Adipocyte (in vitro differentiated cells): ENCODE measurements around the gene LYSMD3.
A peak's percentile ranks its signal among the peaks of the same experiment; 100 is the strongest.

Experiments used
- DNase-seq: peaks from one replicate; pipeline ENCODE4 v3.0.0-alpha.2; 2015; ENCODE audit warnings: low read depth
- H3K27me3 ChIP-seq: replicated peaks from 2 replicates; pipeline ENCODE4 v1.7.0; 2013; ENCODE audit warnings: mild to moderate bottlenecking, low read length, moderate library complexity; ENCODE audit not compliant: control insufficient read depth, insufficient read depth
- H3K36me3 ChIP-seq: 2 replicates; pipeline ENCODE4 v1.7.0; 2013; ENCODE audit warnings: low read length, mild to moderate bottlenecking, moderate library complexity; ENCODE audit not compliant: control insufficient read depth, insufficient read depth, severe bottlenecking
- H3K4me1 ChIP-seq: 2 replicates; pipeline ENCODE4 v1.7.0; 2013; ENCODE audit warnings: mild to moderate bottlenecking, low read length, moderate library complexity; ENCODE audit not compliant: control insufficient read depth, insufficient read depth
- H3K4me3 ChIP-seq: 2 replicates; pipeline ENCODE4 v1.7.0; 2013; ENCODE audit warnings: mild to moderate bottlenecking, low read length, moderate library complexity
- H3K9ac ChIP-seq: 2 replicates; pipeline ENCODE4 v1.7.0; 2013; ENCODE audit warnings: mild to moderate bottlenecking, low read length, moderate library complexity
- H3K9me3 ChIP-seq: 2 replicates; pipeline ENCODE4 v1.7.0; 2013; ENCODE audit warnings: mild to moderate bottlenecking, low read length, moderate library complexity; ENCODE audit not compliant: control insufficient read depth

The LYSMD3 gene

GRCh38 chr5:90547072-90547536 is 17.7 kb upstream of the LYSMD3 start:
- H3K36me3 ChIP-seq, result no peaks in the 10 kb centered on the region
- H3K9ac ChIP-seq, result no peak overlapping the region
- DNase-seq, result no peak
- H3K27me3 ChIP-seq, result peaks cover 20% of the 10 kb centered on the region
- no peak overlapping the region for H3K4me3 ChIP-seq
- H3K4me1 ChIP-seq, result peaks cover 14% of the 10 kb centered on the region
- no peaks in the 10 kb centered on the region for H3K9me3 ChIP-seq

- DNase-seq, result peak; percentile 42
- Histone ChIP-seq H3K9me3 (no peaks in the 10 kb centered on the region), H3K36me3 (no peaks in the 10 kb centered on the region), H3K4me3 (no peak overlapping the region), H3K9ac (no peak overlapping the region), H3K27me3 (peaks cover 14% of the 10 kb centered on the region), H3K4me1 (peaks cover 14% of the 10 kb centered on the region)
These were observed 16.9 kb upstream of the LYSMD3 start for GRCh38 chr5:90546216-90546837.

- Histone ChIP-seq H3K9me3 (no peaks in the 10 kb centered on the region), H3K4me1 (peaks cover 14% of the 10 kb centered on the region), H3K9ac (no peak overlapping the region), H3K36me3 (no peaks in the 10 kb centered on the region), H3K4me3 (no peak overlapping the region), H3K27me3 (peaks cover 14% of the 10 kb centered on the region)
- no peak for DNase-seq
These were observed 16.1 kb upstream of the LYSMD3 start for GRCh38 chr5:90545511-90545910.

GRCh38 chr5:90542827-90543519 is 13.6 kb upstream of the LYSMD3 start:
- peaks cover 10% of the 10 kb centered on the region for H3K27me3 ChIP-seq
- H3K36me3 ChIP-seq, result no peaks in the 10 kb centered on the region
- no peaks in the 10 kb centered on the region for H3K9me3 ChIP-seq
- DNase-seq, result no peak
- no peak overlapping the region for H3K4me3 ChIP-seq
- H3K4me1 ChIP-seq, result peaks cover 14% of the 10 kb centered on the region
- H3K9ac ChIP-seq, result no peak overlapping the region

- no peaks in the 10 kb centered on the region for H3K9me3 ChIP-seq
- DNase-seq, result no peak
- no peak overlapping the region for H3K4me3 ChIP-seq
These were observed 5.5 kb upstream of the LYSMD3 start for GRCh38 chr5:90534922-90535321.

GRCh38 chr5:90533794-90534193 is 4.4 kb upstream of the LYSMD3 start:
- H3K36me3 ChIP-seq, result no peaks in the 10 kb centered on the region
- no peak overlapping the region for H3K9ac ChIP-seq
- no peaks in the 10 kb centered on the region for H3K9me3 ChIP-seq
- no peak for DNase-seq
- no peak overlapping the region for H3K4me3 ChIP-seq
- no peaks in the 10 kb centered on the region for H3K27me3 ChIP-seq
- H3K4me1 ChIP-seq, result peaks cover 14% of the 10 kb centered on the region

More at GRCh38 chr5:90534922-90535321, 5.5 kb upstream of the LYSMD3 start:
- Histone ChIP-seq H3K27me3 (no peaks in the 10 kb centered on the region), H3K36me3 (no peaks in the 10 kb centered on the region), H3K4me1 (peaks cover 14% of the 10 kb centered on the region), H3K9ac (no peak overlapping the region)

GRCh38 chr5:90530736-90531487 is 1.5 kb upstream of the LYSMD3 start:
- H3K27me3 ChIP-seq, result no peaks in the 10 kb centered on the region
- peaks cover 3% of the 10 kb centered on the region for H3K36me3 ChIP-seq
- no peak for DNase-seq
- peaks cover 29% of the 10 kb centered on the region for H3K4me1 ChIP-seq
- peak overlapping the region; percentile 96 for H3K9ac ChIP-seq
- peak overlapping the region; percentile 95 for H3K4me3 ChIP-seq
- no peaks in the 10 kb centered on the region for H3K9me3 ChIP-seq

GRCh38 chr5:90529939-90530677 is 724 bp upstream of the LYSMD3 start:
- peaks cover 29% of the 10 kb centered on the region for H3K4me1 ChIP-seq
- no peaks in the 10 kb centered on the region for H3K27me3 ChIP-seq
- H3K36me3 ChIP-seq, result peaks cover 3% of the 10 kb centered on the region
- peak; percentile 89 for DNase-seq
- H3K9me3 ChIP-seq, result no peaks in the 10 kb centered on the region
- peak overlapping the region; percentile 95 for H3K4me3 ChIP-seq
- H3K9ac ChIP-seq, result peak overlapping the region; percentile 96

GRCh38 chr5:90528601-90529193 is 687 bp downstream of the LYSMD3 start:
- H3K4me3 ChIP-seq, result peak overlapping the region; percentile 95
- peak; percentile 64 for DNase-seq
- H3K4me1 ChIP-seq, result peaks cover 29% of the 10 kb centered on the region
- no peaks in the 10 kb centered on the region for H3K9me3 ChIP-seq
- H3K9ac ChIP-seq, result peak overlapping the region; percentile 96
- H3K36me3 ChIP-seq, result peaks cover 14% of the 10 kb centered on the region
- no peaks in the 10 kb centered on the region for H3K27me3 ChIP-seq

GRCh38 chr5:90519081-90519480 is 10.3 kb downstream of the LYSMD3 start:
- H3K4me3 ChIP-seq, result no peak overlapping the region
- no peaks in the 10 kb centered on the region for H3K27me3 ChIP-seq
- no peak for DNase-seq
- no peaks in the 10 kb centered on the region for H3K4me1 ChIP-seq
- no peaks in the 10 kb centered on the region for H3K9me3 ChIP-seq
- H3K9ac ChIP-seq, result no peak overlapping the region
- H3K36me3 ChIP-seq, result peaks cover 55% of the 10 kb centered on the region
